Breast epithelium (tissue), 4 donors: ENCODE data around the gene PAX4. TPM values are rescaled to one million over a fixed set of nuclear protein-coding genes. Genes with fewer than 3 reads are reported as not detected.

ENCODE experiments used
- DNase-seq, 2 donors: peaks; one replicate each; pipeline ENCODE4 v3.0.0-alpha.2; 2019; ENCODE audit warnings: low spot score in 2 of 2
- H3K27ac ChIP-seq, 2 donors: fragments of 200-600 bp; sonication (generic) in 1 of 2; one replicate each; pipeline ENCODE4 v1.5.1; 2016 to 2019; ENCODE audit warnings: mild to moderate bottlenecking in 1 of 2
- H3K27me3 ChIP-seq, 2 donors: fragments of 200-600 bp; sonication (generic) in 1 of 2; one replicate each; pipeline versions ENCODE4 v1.5.1 to v1.6.0; 2017 to 2019; ENCODE audit warnings: control low read depth in 1 of 2, mild to moderate bottlenecking in 1 of 2
- H3K36me3 ChIP-seq: fragments of 200-600 bp; one replicate; pipeline ENCODE4 v1.5.1; 2019
- H3K4me1 ChIP-seq, 2 donors: fragments of 200-600 bp; sonication (generic); one replicate each; pipeline ENCODE4 v1.5.1; 2016 to 2019; ENCODE audit warnings: control low read depth in 1 of 2
- H3K4me3 ChIP-seq, 3 donors: fragments of 200-600 bp; sonication (generic); 1 replicate in 2 of 3; 2 replicates in 1 of 3; pipeline ENCODE4 v1.5.1; 2016 to 2019; ENCODE audit warnings: mild to moderate bottlenecking in 3 of 3, moderate library complexity in 2 of 3
- H3K9me3 ChIP-seq, 2 donors: fragments of 200-600 bp; sonication (generic) in 1 of 2; one replicate each; pipeline ENCODE4 v1.5.1; 2016 to 2019; ENCODE audit warnings: control low read depth in 1 of 2
- POLR2A ChIP-seq: fragments of 450-650 bp; IDR thresholded peaks from one replicate; pipeline ENCODE4 v1.6.1; 2016; ENCODE audit warnings: antibody characterized with exemption, mild to moderate bottlenecking, moderate library complexity
- POLR2AphosphoS5 ChIP-seq, 3 donors: sonication (generic); formaldehyde crosslinking; IDR thresholded peaks; one replicate each; pipeline ENCODE4 v1.6.1; 2017; ENCODE audit warnings: antibody characterized with exemption in 3 of 3
- intact Hi-C: fragments of 100-400 bp; cut with DNase I; formaldehyde crosslinking; loops from one replicate; pipeline ENCODE4 v1.15.1; 2023; ENCODE audit warnings: low total_unique reads
- total RNA-seq, 3 donors: library from RNA; depleted of rRNA; stranded (reverse); fragments of >200 nt; gene quantifications; one replicate each; pipeline ENCODE4 v1.1.0, GENCODE V29; 2016
- TF ChIP-seq, protein P1 (sequence below), 3 donors: fragments of 450-650 bp; IDR thresholded peaks; one replicate each; pipeline ENCODE4 v1.5.1; 2016 to 2017; ENCODE audit warnings: antibody characterized with exemption in 3 of 3, mild to moderate bottlenecking in 3 of 3, moderate library complexity in 3 of 3

Gene PAX4
- total RNA-seq, 3 donors from 2014 or later, result not detected

DNA sequence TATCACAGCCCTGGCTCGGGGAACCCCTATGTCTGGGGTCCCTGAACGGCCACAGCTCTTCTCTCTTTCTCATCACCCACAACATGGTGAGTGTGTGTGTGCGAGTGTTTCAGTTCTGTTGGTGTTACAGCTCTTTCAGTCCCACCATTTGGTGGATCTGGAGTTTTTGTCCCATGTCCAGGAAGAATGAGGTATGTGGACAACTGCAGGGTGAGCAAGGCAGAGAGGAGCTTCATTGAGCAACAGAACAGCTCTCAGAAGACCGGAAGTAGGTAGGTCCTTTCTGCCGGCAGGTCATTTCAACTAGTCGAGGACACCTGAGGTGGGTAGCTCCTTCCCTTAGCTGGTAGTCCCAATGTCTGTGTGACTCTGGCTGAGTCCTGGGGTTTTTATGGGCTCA lies 9.5 kb downstream of the PAX4 start:
- H3K4me3 ChIP-seq, result no peak overlapping the region
- no peak overlapping the region for H3K27ac ChIP-seq
- intact Hi-C loops, result no loop called here
- H3K27me3 ChIP-seq, result no peaks in the 10 kb centered on the region
- DNase-seq, result no peak
- no peaks in the 10 kb centered on the region for H3K4me1 ChIP-seq
- TF ChIP-seq POLR2A, result no peak
- TF ChIP-seq, protein P1, sequence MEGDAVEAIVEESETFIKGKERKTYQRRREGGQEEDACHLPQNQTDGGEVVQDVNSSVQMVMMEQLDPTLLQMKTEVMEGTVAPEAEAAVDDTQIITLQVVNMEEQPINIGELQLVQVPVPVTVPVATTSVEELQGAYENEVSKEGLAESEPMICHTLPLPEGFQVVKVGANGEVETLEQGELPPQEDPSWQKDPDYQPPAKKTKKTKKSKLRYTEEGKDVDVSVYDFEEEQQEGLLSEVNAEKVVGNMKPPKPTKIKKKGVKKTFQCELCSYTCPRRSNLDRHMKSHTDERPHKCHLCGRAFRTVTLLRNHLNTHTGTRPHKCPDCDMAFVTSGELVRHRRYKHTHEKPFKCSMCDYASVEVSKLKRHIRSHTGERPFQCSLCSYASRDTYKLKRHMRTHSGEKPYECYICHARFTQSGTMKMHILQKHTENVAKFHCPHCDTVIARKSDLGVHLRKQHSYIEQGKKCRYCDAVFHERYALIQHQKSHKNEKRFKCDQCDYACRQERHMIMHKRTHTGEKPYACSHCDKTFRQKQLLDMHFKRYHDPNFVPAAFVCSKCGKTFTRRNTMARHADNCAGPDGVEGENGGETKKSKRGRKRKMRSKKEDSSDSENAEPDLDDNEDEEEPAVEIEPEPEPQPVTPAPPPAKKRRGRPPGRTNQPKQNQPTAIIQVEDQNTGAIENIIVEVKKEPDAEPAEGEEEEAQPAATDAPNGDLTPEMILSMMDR (IDR thresholded peaks at IDR 0.05), result no peak
- TF ChIP-seq POLR2AphosphoS5 (IDR thresholded peaks at IDR 0.05), result no peak
- peaks cover 16 to 17% of the 10 kb centered on the region in 2 donors for H3K9me3 ChIP-seq
- H3K36me3 ChIP-seq, result no peaks in the 10 kb centered on the region

DNA sequence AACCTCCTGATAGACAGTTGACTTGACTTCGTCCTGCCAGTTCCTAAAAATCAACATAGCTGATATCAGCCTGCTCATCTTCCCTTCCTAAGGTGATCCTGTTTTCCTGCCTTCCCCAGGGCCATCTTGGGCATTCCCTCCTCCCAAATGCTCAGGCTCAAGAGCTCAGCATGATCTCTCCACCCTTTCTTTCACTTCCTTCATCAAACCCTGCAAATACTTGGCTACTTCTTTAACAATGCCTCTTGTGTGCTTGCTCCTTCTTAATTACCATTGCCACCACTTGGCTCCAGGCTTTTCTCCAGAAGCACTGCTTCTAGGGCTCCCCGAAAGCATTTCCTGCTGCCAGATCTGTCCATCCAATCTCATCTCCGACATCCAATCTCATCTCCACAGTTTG lies 17.1 kb downstream of the PAX4 start:
- intact Hi-C loops, result no loop called here
- H3K27ac ChIP-seq, result no peak overlapping the region
- no peaks in the 10 kb centered on the region for H3K4me1 ChIP-seq
- no peak for DNase-seq
- no peaks in the 10 kb centered on the region for H3K27me3 ChIP-seq
- H3K4me3 ChIP-seq, result no peak overlapping the region
- no peaks in the 10 kb centered on the region for H3K36me3 ChIP-seq
- no peaks in the 10 kb centered on the region for H3K9me3 ChIP-seq
- TF ChIP-seq POLR2A (no peak), POLR2AphosphoS5 (IDR thresholded peaks at IDR 0.05) (no peak)
- TF ChIP-seq, protein P1 (IDR thresholded peaks at IDR 0.05), result no peak

DNA sequence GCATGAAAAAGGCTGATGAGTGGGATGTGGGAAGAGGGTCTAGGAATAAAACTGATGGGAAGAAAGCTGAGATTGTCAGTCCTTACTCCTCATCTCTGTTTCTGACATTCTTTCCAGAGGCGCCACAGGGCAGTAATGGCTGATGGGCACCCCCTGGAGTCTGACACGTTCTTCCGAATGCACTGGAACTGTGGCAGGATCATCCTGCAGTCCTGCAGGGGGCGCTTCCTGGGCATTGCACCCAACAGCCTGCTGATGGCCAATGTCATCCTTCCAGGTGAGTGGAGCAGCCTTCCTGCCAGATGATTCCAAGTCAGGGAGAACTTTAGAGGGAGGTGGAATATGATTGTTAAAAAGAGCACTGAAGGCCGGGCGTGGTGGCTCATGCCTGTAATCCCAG lies 19.6 kb downstream of the PAX4 start:
- Histone ChIP-seq H3K27me3 (no peaks in the 10 kb centered on the region), H3K4me1 (no peaks in the 10 kb centered on the region), H3K4me3 (no peak overlapping the region), H3K36me3 (no peaks in the 10 kb centered on the region), H3K9me3 (no peaks in the 10 kb centered on the region), H3K27ac (no peak overlapping the region)
- intact Hi-C loops, result no loop called here
- no peak for DNase-seq
- TF ChIP-seq, protein P1 (IDR thresholded peaks at IDR 0.05), result no peak
- TF ChIP-seq POLR2AphosphoS5 (IDR thresholded peaks at IDR 0.05), result no peak
- no peak for TF ChIP-seq POLR2A

- no peaks in the 10 kb centered on the region for H3K9me3 ChIP-seq
- no peak overlapping the region for H3K27ac ChIP-seq
- no peaks in the 10 kb centered on the region for H3K4me1 ChIP-seq
- no peaks in the 10 kb centered on the region for H3K27me3 ChIP-seq
- no peak for DNase-seq
- no peaks in the 10 kb centered on the region for H3K36me3 ChIP-seq
- H3K4me3 ChIP-seq, result no peak overlapping the region
- no peak for TF ChIP-seq POLR2A
- TF ChIP-seq POLR2AphosphoS5 (IDR thresholded peaks at IDR 0.05), result no peak
- TF ChIP-seq, protein P1 (IDR thresholded peaks at IDR 0.05), result no peak
- intact Hi-C loops, result no loop called here
These were observed 22.2 kb downstream of the PAX4 start for GRCh38 chr7:127595737-127596136.

- DNase-seq, result no peak
- Histone ChIP-seq H3K4me1 (no peaks in the 10 kb centered on the region), H3K9me3 (no peaks in the 10 kb centered on the region), H3K36me3 (no peaks in the 10 kb centered on the region), H3K27me3 (no peaks in the 10 kb centered on the region), H3K4me3 (no peak overlapping the region), H3K27ac (no peak overlapping the region)
- TF ChIP-seq POLR2A, result no peak
- no peak for TF ChIP-seq POLR2AphosphoS5 (IDR thresholded peaks at IDR 0.05)
- TF ChIP-seq, protein P1 (IDR thresholded peaks at IDR 0.05), result no peak
- intact Hi-C loops, result no loop called here
These were observed 23.5 kb downstream of the PAX4 start for GRCh38 chr7:127594490-127594889.
